B cell (primary cell): ENCODE data around the gene ADH7.

Source experiments
- EZH2 ChIP-seq: IDR thresholded peaks from 2 replicates; pipeline ENCODE4 v1.6.1; 2012; ENCODE audit warnings: borderline replicate concordance, low read depth, mild to moderate bottlenecking, moderate library complexity, low read length; ENCODE audit not compliant: insufficient read depth, poor library complexity, severe bottlenecking
- TF ChIP-seq, protein P1 (sequence below): fragments of 200-600 bp; IDR thresholded peaks from one replicate; pipeline ENCODE4 v1.8.0; 2022; ENCODE audit warnings: antibody characterized with exemption, mild to moderate bottlenecking

DNA sequence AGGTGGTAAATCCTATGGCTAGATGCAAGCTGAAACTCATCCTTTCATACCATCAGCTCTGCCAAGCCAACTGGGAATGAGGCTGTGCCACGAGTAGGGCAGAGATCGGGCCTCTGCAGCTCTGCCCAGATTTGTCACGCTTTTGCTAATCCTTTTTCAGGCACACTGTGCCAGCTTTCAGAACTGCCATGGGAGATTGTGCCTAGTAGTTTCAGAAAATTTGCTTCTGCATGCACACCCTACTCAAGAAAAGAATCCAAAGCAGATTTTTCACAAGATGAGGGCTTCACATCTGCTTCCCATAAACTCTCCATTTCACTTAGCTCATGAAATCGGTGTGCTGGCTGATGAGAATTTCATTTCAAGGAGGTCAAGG is 3.3 kb upstream of the ADH7 start:
- TF ChIP-seq, protein P1, sequence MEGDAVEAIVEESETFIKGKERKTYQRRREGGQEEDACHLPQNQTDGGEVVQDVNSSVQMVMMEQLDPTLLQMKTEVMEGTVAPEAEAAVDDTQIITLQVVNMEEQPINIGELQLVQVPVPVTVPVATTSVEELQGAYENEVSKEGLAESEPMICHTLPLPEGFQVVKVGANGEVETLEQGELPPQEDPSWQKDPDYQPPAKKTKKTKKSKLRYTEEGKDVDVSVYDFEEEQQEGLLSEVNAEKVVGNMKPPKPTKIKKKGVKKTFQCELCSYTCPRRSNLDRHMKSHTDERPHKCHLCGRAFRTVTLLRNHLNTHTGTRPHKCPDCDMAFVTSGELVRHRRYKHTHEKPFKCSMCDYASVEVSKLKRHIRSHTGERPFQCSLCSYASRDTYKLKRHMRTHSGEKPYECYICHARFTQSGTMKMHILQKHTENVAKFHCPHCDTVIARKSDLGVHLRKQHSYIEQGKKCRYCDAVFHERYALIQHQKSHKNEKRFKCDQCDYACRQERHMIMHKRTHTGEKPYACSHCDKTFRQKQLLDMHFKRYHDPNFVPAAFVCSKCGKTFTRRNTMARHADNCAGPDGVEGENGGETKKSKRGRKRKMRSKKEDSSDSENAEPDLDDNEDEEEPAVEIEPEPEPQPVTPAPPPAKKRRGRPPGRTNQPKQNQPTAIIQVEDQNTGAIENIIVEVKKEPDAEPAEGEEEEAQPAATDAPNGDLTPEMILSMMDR: no peak
- TF ChIP-seq EZH2: no peak
